GM21526 (cell line): Measurements from ENCODE around the gene LZTR1.
"Not testable (repeated sequence)": the region's sequence is repeated elsewhere in the genome, so short reads cannot be mapped to it uniquely, and the experiment has no call there.

Experiments used
- ATAC-seq: cut with Tn5 transposase; IDR thresholded peaks from one replicate; pipeline ENCODE4 v1.9.1; 2021; ENCODE audit warnings: moderate library complexity; ENCODE audit not compliant: unreplicated experiment, low FRiP score

Gene LZTR1

DNA sequence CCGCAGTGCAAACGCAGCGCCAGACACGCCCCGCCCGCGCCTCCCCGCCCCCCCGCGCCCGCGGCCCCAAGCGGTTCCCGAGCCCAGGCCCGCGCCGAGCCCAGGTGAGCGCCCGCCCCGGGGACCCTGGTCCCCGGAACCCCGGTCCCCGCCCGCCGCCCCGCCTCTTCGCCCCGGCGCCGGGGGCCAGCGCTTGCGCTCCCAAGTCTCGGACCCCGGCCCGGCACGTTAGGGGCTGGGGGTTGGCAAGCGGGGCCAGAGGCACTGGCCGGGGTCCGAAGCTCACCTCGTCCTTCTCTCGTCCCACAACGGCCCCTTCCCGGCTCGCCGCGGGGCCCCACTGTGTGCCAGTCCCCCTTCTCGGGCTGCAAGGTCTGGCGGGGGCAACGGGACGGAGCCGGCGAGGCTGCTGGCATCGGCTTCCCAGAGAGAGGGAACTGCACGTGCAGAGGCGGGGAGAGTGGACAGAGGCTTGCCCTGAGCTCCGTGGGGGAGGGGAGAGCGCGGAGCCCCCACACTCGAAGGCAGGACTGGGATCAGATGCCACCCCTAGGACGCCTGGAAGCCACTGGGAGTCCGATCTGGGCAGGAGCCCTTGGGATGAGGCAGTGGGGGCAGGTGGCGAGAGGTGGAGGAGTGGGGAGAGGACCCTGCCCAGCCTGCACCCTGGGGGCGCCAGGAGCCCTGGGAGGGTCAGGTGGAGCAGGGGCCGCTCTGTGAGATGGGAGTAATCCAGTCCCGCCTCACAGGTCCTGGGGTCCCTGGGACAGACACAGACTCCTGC is 16.8 kb upstream of the LZTR1 start:
- no peak for ATAC-seq

- no peak for ATAC-seq
Measured at GRCh38 chr22:20965888-20966855, 15.9 kb upstream of the LZTR1 start.

DNA sequence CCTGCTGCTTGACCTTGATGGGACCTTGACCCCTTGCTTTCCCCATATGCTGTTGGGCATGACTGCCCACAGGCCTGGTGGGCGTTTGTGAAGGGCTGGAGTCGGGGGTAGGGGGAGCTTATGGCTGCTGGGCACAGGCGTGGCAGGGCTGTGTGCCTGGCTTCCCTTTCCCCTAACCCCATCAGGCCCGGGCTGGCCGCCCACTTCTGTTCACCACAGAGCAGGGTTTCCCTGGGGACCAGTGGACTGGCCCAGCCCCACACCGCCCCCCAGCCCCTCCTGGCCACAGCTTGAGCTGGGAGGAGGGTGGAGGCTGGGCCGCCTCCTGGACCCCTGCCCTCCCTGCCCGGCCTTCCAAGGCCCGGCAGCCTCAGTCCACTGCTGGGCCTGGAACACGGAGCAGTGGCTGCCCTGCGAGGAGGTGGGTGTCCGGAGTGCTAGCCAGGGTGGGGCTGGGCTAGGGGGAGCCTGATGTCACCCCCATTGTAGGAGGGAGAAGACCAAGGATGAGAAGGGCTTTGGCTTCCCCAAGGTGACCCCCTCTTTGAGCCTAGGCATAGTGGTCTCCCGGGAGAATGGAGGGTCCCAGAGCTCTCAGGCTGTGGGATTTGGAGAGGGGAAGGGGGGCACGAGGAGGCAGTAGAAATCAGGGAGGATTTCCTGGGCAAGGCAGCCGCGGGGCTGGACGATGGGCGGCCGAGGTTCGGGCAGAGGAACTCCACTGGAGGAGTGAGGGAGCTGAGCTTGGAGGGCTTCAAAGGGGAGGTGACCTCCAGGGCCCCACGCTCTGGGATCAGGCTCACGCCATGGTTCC is 15.0 kb upstream of the LZTR1 start, which contains the start of gene AIFM3:
AIFM3 (plus strand) TSS at position 373 of the 814 bp plus-strand sequence. CDS start 690 bp downstream, outside the sequence.
- no peak for ATAC-seq

DNA sequence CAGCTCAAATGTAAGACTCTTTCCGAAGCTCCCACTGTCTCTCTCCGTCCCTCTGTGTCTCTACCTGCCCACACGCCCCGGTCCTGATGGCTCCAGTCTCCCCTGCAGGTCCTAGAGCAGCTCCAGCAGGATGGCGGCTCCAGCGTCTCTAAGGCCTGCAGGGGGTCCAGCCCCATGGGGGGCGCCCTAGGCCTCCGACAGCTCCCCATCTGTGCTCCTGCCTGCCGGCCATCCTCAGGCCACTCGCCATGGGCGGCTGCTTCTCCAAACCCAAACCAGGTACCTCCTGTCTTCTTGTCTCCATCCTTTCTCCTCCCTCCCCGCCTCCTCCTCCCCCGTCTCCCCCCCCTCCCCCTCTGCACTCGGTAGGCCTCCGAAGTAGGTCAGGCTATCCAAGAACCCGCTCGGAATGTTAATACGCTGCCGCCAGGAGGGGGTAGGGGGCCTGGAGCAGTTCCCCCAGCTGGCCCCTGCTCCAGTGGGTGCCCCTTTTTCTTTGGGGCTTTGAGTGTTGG is 14.3 kb upstream of the LZTR1 start:
- ATAC-seq = no peak

GRCh38 chr22:20968281-20968977 is 13.7 kb upstream of the LZTR1 start:
- ATAC-seq = no peak

GRCh38 chr22:20970939-20971657 is 11.0 kb upstream of the LZTR1 start:
- no peak for ATAC-seq

GRCh38 chr22:20972014-20972694 is 9.9 kb upstream of the LZTR1 start:
- not testable (repeated sequence) for ATAC-seq

GRCh38 chr22:20972933-20973577 is 9.0 kb upstream of the LZTR1 start:
- ATAC-seq = no peak

- ATAC-seq = no peak
Measured at GRCh38 chr22:20973634-20974286, 8.3 kb upstream of the LZTR1 start.

- ATAC-seq = no peak
Measured at GRCh38 chr22:20974336-20974955, 7.7 kb upstream of the LZTR1 start.

DNA sequence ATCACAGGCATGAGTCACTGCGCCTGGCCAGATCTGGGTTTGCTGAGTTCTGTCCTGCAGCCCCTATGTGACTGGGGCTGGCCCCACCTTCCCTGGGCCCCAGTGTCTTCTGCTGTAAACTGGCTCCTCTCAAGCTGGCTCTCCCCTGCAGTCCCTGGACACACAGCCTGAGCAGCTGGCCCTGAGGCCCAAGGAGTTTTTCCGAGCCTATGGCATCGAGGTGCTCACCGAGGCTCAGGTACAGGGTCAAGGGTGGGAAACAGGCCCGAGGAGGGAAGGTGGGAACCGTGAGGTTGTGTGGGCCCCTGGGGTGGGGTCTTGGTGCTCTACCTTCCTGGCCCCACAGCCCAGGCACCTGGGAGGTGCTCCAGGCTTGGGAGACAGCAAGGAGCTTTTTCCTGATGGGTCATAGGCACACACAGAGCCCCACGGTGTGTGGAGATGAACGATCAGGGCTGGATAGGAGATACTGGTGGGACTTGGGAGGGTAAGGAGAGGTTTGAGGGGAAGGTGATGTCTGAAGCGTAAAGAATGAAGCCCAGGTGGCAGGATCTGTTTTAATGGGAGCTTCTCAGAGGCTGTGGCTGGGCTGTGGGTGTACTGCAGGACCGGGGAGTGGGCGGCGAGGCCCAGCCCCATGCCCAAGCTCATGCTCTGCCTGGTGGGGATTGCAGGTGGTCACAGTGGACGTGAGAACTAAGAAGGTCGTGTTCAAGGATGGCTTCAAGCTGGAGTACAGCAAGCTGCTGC is 6.4 kb upstream of the LZTR1 start:
- no peak for ATAC-seq

- ATAC-seq = no peak
Measured at GRCh38 chr22:20976291-20976877, 5.7 kb upstream of the LZTR1 start.

DNA sequence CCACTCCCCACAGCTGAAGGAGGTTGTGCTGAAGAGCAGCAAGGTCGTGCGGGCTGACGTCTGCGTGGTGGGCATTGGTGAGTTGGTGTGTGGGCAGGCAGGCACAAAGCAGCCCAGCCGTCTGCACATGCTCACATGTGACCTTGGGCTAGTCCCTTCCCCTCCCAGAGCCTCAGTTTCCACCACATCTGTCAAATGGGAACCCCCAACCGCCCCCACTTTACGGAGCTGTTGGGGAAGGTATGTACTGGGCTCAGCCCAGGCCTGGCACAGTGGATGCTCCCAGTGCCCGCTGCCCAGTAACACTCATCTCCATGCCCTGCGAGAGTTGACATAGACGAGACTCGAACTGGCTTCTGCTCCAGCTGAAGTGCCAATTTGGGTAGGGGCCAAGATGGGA is 5.1 kb upstream of the LZTR1 start:
- ATAC-seq = no peak

GRCh38 chr22:20977516-20978170 is 4.5 kb upstream of the LZTR1 start:
- ATAC-seq = no peak

DNA sequence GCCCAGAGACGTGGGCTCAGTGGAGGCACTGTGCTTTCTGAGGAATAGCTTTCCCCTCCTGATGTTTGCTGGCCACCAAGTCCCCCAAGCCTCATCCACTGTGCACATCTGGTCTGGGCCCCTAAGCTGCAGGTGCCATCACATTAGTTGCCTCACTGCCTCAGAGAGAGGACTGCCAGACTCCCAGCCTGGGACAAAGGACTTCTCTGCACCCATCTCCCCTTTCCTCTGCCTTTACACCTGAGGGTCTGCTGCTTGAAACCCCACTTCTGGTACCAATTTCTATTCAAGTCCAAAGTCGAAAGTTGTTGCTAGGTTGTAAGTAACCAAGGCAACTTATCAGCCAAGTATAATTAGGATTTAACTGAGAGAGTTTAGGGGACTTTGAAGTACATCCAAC is 3.7 kb upstream of the LZTR1 start:
- ATAC-seq = no peak
